ENCODE data around the gene BTF3L4.

DNA sequence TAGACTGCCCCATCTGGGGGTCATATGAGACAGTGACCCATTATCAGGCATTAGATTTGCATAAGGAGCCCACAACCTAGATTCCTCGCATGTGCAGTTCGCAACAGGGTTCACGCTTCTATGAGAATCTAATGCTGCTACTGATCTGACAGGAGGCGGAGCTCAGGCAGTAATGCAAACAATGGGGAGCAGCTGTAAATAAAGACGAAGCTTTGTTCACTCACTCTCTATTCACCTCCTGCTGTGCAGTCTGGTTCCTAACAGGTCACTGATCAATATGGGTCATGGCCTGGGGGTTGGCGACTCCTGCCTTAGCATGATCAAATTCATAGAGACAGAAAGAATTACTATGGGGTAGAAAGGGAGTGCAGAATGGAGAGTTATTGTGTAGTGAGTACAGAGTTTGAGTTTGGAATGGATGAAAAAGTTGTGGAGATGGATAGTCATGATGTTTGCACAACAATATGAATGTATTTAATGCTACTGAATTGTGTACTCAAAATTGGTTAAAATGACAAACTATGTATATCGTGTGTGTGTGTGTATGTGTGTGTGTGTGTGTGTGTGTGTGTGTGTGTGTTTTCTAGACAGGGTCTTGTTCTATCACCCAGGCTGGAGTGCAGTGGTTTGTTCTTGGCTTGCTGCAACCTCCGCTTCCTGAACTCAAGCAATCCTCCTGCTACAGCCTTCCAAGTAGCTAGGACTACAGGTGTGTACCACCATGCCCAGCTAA is 42.2 kb downstream of the BTF3L4 start:
- no peak for TF ChIP-seq EZH2 (IDR thresholded peaks at IDR 0.05; ENCODE audit: low read length, missing control alignments)
- TF ChIP-seq, protein P1, sequence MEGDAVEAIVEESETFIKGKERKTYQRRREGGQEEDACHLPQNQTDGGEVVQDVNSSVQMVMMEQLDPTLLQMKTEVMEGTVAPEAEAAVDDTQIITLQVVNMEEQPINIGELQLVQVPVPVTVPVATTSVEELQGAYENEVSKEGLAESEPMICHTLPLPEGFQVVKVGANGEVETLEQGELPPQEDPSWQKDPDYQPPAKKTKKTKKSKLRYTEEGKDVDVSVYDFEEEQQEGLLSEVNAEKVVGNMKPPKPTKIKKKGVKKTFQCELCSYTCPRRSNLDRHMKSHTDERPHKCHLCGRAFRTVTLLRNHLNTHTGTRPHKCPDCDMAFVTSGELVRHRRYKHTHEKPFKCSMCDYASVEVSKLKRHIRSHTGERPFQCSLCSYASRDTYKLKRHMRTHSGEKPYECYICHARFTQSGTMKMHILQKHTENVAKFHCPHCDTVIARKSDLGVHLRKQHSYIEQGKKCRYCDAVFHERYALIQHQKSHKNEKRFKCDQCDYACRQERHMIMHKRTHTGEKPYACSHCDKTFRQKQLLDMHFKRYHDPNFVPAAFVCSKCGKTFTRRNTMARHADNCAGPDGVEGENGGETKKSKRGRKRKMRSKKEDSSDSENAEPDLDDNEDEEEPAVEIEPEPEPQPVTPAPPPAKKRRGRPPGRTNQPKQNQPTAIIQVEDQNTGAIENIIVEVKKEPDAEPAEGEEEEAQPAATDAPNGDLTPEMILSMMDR (conservative IDR thresholded peaks at IDR 0.05 in 1 of 2, IDR thresholded peaks at IDR 0.05 in 1 of 2; ENCODE audit: low read depth in 1 of 2, low read length in 2 of 2) = no peak
